A673 (cell line): ENCODE measurements around the gene SPHK1. TPM values are rescaled to one million over a fixed set of nuclear protein-coding genes. Genes with fewer than 3 reads are reported as not detected.

ENCODE experiments used
- BruUV-seq: library from RNA; stranded (reverse); fragments of 400-500 nt; replicated peaks from 2 replicates; lab custom pipeline; 2021; lab: Mats Ljungman, UMichigan
- CTCF ChIA-PET: fragments of 300-600 bp; sonication (Branson Sonifier 250); formaldehyde crosslinking; loops from one replicate; lab custom pipeline; 2022; ENCODE audit warnings: antibody characterized with exemption; lab: Charles Lee
- POLR2A ChIA-PET: fragments of 300-600 bp; sonication (Branson Sonifier 250); formaldehyde crosslinking; loops from one replicate; lab custom pipeline; 2022; ENCODE audit warnings: antibody characterized with exemption; ENCODE audit not compliant: low non-redundant PET; lab: Charles Lee
- DNase-seq: peaks from one replicate; pipeline ENCODE4 v3.0.0-alpha.2; 2015; ENCODE audit warnings: low spot score
- H3K27ac ChIP-seq: fragments of 200-600 bp; sonication (generic); 2 replicates; pipeline ENCODE4 v1.5.1; 2016; ENCODE audit warnings: mixed run types, low read depth, mild to moderate bottlenecking, mixed read lengths, antibody characterized with exemption, low read length; ENCODE audit not compliant: poor library complexity, severe bottlenecking
- H3K27me3 ChIP-seq: fragments of 200-600 bp; sonication (generic); replicated peaks from 2 replicates; pipeline ENCODE4 v1.6.1; 2017; ENCODE audit warnings: mixed run types, low read depth, mild to moderate bottlenecking, mixed read lengths, antibody characterized with exemption, low read length; ENCODE audit not compliant: insufficient read depth, poor library complexity
- H3K36me3 ChIP-seq: fragments of 200-600 bp; sonication (generic); 2 replicates; pipeline ENCODE4 v1.6.1; 2016; ENCODE audit warnings: mixed run types, mild to moderate bottlenecking, mixed read lengths, antibody characterized with exemption, low read length; ENCODE audit not compliant: insufficient read depth, poor library complexity, severe bottlenecking
- H3K4me1 ChIP-seq: fragments of 200-600 bp; sonication (generic); 2 replicates; pipeline ENCODE4 v1.6.1; 2017; ENCODE audit warnings: mixed run types, mild to moderate bottlenecking, mixed read lengths, antibody characterized with exemption, low read length; ENCODE audit not compliant: insufficient read depth, poor library complexity, severe bottlenecking
- H3K4me3 ChIP-seq: fragments of 200-600 bp; sonication (generic); 2 replicates; pipeline ENCODE4 v1.5.1; 2016; ENCODE audit warnings: low read depth, mixed run types, mild to moderate bottlenecking, mixed read lengths, low read length; ENCODE audit not compliant: poor library complexity, severe bottlenecking
- H3K9me3 ChIP-seq: fragments of 200-600 bp; sonication (generic); 2 replicates; pipeline ENCODE4 v1.6.1; 2016; ENCODE audit warnings: mixed run types, low read depth, mild to moderate bottlenecking, mixed read lengths, antibody characterized with exemption, low read length; ENCODE audit not compliant: poor library complexity, severe bottlenecking
- CTCF ChIP-seq: fragments of 300-800, 200-600 bp; sonication (generic); conservative IDR thresholded peaks from 2 replicates; pipeline ENCODE4 v1.5.1; 2017; ENCODE audit warnings: low read depth, mild to moderate bottlenecking, antibody characterized with exemption, low read length, moderate library complexity, mixed read lengths
- EZH2 ChIP-seq: fragments of 200-600 bp; sonication (generic); IDR thresholded peaks from 2 replicates; pipeline ENCODE4 v1.6.1; 2017; ENCODE audit warnings: borderline replicate concordance, low read depth, mild to moderate bottlenecking, mixed read lengths, antibody characterized with exemption, low read length; ENCODE audit not compliant: poor library complexity, severe bottlenecking
- intact Hi-C: fragments of 100-400 bp; cut with micrococcal nuclease; formaldehyde crosslinking; loops from one replicate; pipeline ENCODE4 v1.10.0; 2022; ENCODE audit not compliant: unreplicated experiment
- total RNA-seq: library from RNA; stranded (reverse); gene quantifications from 2 replicates; pipeline ENCODE4 v1.2.3, GENCODE V29; 2021

Gene SPHK1
- total RNA-seq, 1 experiment from 2014 or later = 0.54 TPM

- Histone ChIP-seq H3K36me3 (peaks cover 64% of the 10 kb centered on the region), H3K4me3 (no peak overlapping the region), H3K27me3 (no peaks in the 10 kb centered on the region), H3K27ac (no peak overlapping the region), H3K4me1 (no peaks in the 10 kb centered on the region), H3K9me3 (no peaks in the 10 kb centered on the region)
- ChIA-PET POLR2A (interaction anchor here (0.6 kb wide), 1 partner anchor 18 kb away, joined by 4 read pairs; no protein-coding TSS in a partner anchor), CTCF (interaction anchor here (1.6 to 1.7 kb wide), 2 partner anchors 14 to 100 kb away, joined by 5 to 6 read pairs; no protein-coding TSS in a partner anchor)
- BruUV-seq = TSS peak; percentile 68
- no peak for DNase-seq
- no peak for TF ChIP-seq EZH2
- TF ChIP-seq CTCF = no peak
- intact Hi-C loops = no loop called here
Observed at GRCh38 chr17:76399175-76400172, 15.1 kb downstream of the SPHK1 start.

- CTCF ChIA-PET = no interaction called here
- H3K4me3 ChIP-seq = no peak overlapping the region
- no peaks in the 10 kb centered on the region for H3K27me3 ChIP-seq
- POLR2A ChIA-PET = no interaction called here
- H3K4me1 ChIP-seq = no peaks in the 10 kb centered on the region
- H3K27ac ChIP-seq = no peak overlapping the region
- TF ChIP-seq CTCF (no peak), EZH2 (no peak)
- intact Hi-C loops = no loop called here
- no peak for DNase-seq
- no TSS peak for BruUV-seq
- H3K9me3 ChIP-seq = no peaks in the 10 kb centered on the region
- peaks cover 41% of the 10 kb centered on the region for H3K36me3 ChIP-seq
Observed at GRCh38 chr17:76402711-76403110, 18.3 kb downstream of the SPHK1 start.

GRCh38 chr17:76404256-76404655 lies 19.8 kb downstream of the SPHK1 start:
- BruUV-seq = no TSS peak
- H3K36me3 ChIP-seq = peaks cover 28% of the 10 kb centered on the region
- TF ChIP-seq EZH2 (no peak), CTCF (no peak)
- CTCF ChIA-PET = no interaction called here
- no peaks in the 10 kb centered on the region for H3K4me1 ChIP-seq
- no peak overlapping the region for H3K27ac ChIP-seq
- no peaks in the 10 kb centered on the region for H3K9me3 ChIP-seq
- POLR2A ChIA-PET = no interaction called here
- intact Hi-C loops = no loop called here
- no peak overlapping the region for H3K4me3 ChIP-seq
- no peak for DNase-seq
- H3K27me3 ChIP-seq = no peaks in the 10 kb centered on the region
